ENCODE measurements around the gene TNFAIP2. TPM values are rescaled to one million over a fixed set of nuclear protein-coding genes. Genes with fewer than 3 reads are reported as not detected.
"Not testable (repeated sequence)": the region's sequence is repeated elsewhere in the genome, so short reads cannot be mapped to it uniquely, and the experiment has no call there.

Gene TNFAIP2
- total and polyA plus RNA-seq, 2 of the 4 experiments (the other 2 are of a cell fraction) = 6.3 to 9.6 TPM

GRCh38 chr14:103116636-103117035 lies 6.6 kb upstream of the TNFAIP2 start:
- Histone ChIP-seq H4K8ac (ENCODE audit: low read depth in 2 of 2, low read length in 2 of 2) (no peak overlapping the region), H3K9ac (ENCODE audit: low read depth, low read length) (no peak overlapping the region)
- intact Hi-C loops (cut with micrococcal nuclease) = no loop called here

GRCh38 chr14:103117499-103117898 lies 5.8 kb upstream of the TNFAIP2 start:
- H3K4me3 ChIP-seq (ENCODE audit: insufficient read depth, low read depth, low read length); H3K9me1 ChIP-seq (ENCODE audit: insufficient read depth, low read length); H3K14ac ChIP-seq (replicated peaks; ENCODE audit: low read depth, low read length); H3K18ac ChIP-seq (ENCODE audit: low read depth, low read length); H4K20me1 ChIP-seq (ENCODE audit: insufficient read depth, low read length); H2BK15ac ChIP-seq (ENCODE audit: low read depth, low read length); H4K8ac ChIP-seq (ENCODE audit: low read depth in 2 of 2, low read length in 2 of 2); H2AFZ ChIP-seq (replicated peaks; ENCODE audit: low read length, poor library complexity); H2BK20ac ChIP-seq (ENCODE audit: low read depth, low read length); H3K36me3 ChIP-seq (ENCODE audit: control insufficient read depth, insufficient read depth, low read length); BruUV-seq (replicated peaks); intact Hi-C loops (cut with micrococcal nuclease); POLR2A ChIA-PET (ENCODE audit: unreplicated experiment); in situ Hi-C loops (cut with MboI; ENCODE audit: low sequenced_read_pairs); H2AK9ac ChIP-seq (replicated peaks; ENCODE audit: low read depth, low read length, poor library complexity); H4K91ac ChIP-seq (ENCODE audit: insufficient read depth, low read depth, low read length); H3K9me3 ChIP-seq (ENCODE audit: control insufficient read depth, insufficient read depth, low read length); H3K56ac ChIP-seq (ENCODE audit: extremely low read depth, insufficient read depth, low read length); H3K27ac ChIP-seq (ENCODE audit: insufficient read depth, low read length); CTCF ChIA-PET; H3K27me3 ChIP-seq (ENCODE audit: control insufficient read depth, insufficient read depth, low read length); H3K9ac ChIP-seq (ENCODE audit: low read depth, low read length); H3K23ac ChIP-seq (ENCODE audit: low read depth, low read length); H3K4ac ChIP-seq (ENCODE audit: low read depth, low read length); H4K5ac ChIP-seq (ENCODE audit: low read depth, low read length); H3K79me1 ChIP-seq (ENCODE audit: low read depth in 1 of 2, low read length in 2 of 2); DNase-seq; H3K4me2 ChIP-seq (ENCODE audit: low read depth, low read length); ATAC-seq (ENCODE audit: low read depth); dilution Hi-C loops (cut with HindIII; ENCODE audit: low sequenced_read_pairs, unreplicated experiment); H2BK120ac ChIP-seq (ENCODE audit: low read depth, low read length); H2BK5ac ChIP-seq (ENCODE audit: low read depth, low read length, poor library complexity, severe bottlenecking): not testable (repeated sequence)
- Histone ChIP-seq H2AK5ac (ENCODE audit: low read depth, low read length) (peak overlapping the region; percentile 31; the same call in 1 of the 2 replicates), H3K4me1 (ENCODE audit: control insufficient read depth, insufficient read depth, low read length) (peaks cover 21% of the 10 kb centered on the region)
- no CpG with 5 or more reads among the region's 7 CpGs for WGBS, 2 experiments (ENCODE audit: extremely low coverage in 2 of 2, insufficient read length in 1 of 2)

More at GRCh38 chr14:103116636-103117035, 6.6 kb upstream of the TNFAIP2 start:
- BruUV-seq (replicated peaks) = no TSS peak
- H4K91ac ChIP-seq (ENCODE audit: insufficient read depth, low read depth, low read length) = no peak overlapping the region
- H2AK9ac ChIP-seq (replicated peaks; ENCODE audit: low read depth, low read length, poor library complexity) = no peak overlapping the region
- H3K27me3 ChIP-seq (ENCODE audit: control insufficient read depth, insufficient read depth, low read length) = no peaks in the 10 kb centered on the region
- no peak for DNase-seq
- H2AFZ ChIP-seq (replicated peaks; ENCODE audit: low read length, poor library complexity) = peak overlapping the region; percentile 33
- no peak overlapping the region for H3K56ac ChIP-seq (ENCODE audit: extremely low read depth, insufficient read depth, low read length)
- in situ Hi-C loops (cut with MboI; ENCODE audit: low sequenced_read_pairs) (no loop called here), dilution Hi-C loops (cut with HindIII; ENCODE audit: low sequenced_read_pairs, unreplicated experiment) (no loop called here)
- H3K79me1 ChIP-seq (ENCODE audit: low read depth in 1 of 2, low read length in 2 of 2) = no peaks in the 10 kb centered on the region
- peaks cover 15% of the 10 kb centered on the region for H3K4me1 ChIP-seq (ENCODE audit: control insufficient read depth, insufficient read depth, low read length)
- no peak for ATAC-seq (ENCODE audit: low read depth)
- CTCF ChIA-PET = no interaction called here
- no peaks in the 10 kb centered on the region for H3K9me1 ChIP-seq (ENCODE audit: insufficient read depth, low read length)
- H3K14ac ChIP-seq (replicated peaks; ENCODE audit: low read depth, low read length) = no peak overlapping the region
- H2AK5ac ChIP-seq (ENCODE audit: low read depth, low read length) = no peak overlapping the region
- no peaks in the 10 kb centered on the region for H3K9me3 ChIP-seq (ENCODE audit: control insufficient read depth, insufficient read depth, low read length)
- no peak overlapping the region for H2BK15ac ChIP-seq (ENCODE audit: low read depth, low read length)
- no peak overlapping the region for H3K4ac ChIP-seq (ENCODE audit: low read depth, low read length)
- no peak overlapping the region for H3K27ac ChIP-seq (ENCODE audit: insufficient read depth, low read length)
- 89% methylated on average over 4 of the region's 17 CpGs; no CpG with 5 or more reads in 1 of the 2 experiments for WGBS, 2 experiments (ENCODE audit: extremely low coverage in 2 of 2, insufficient read length in 1 of 2)
- no peak overlapping the region for H4K5ac ChIP-seq (ENCODE audit: low read depth, low read length)
- no peak overlapping the region for H3K4me3 ChIP-seq (ENCODE audit: insufficient read depth, low read depth, low read length)
- POLR2A ChIA-PET (ENCODE audit: unreplicated experiment) = no interaction called here
- no peak overlapping the region for H2BK20ac ChIP-seq (ENCODE audit: low read depth, low read length)
- H3K23ac ChIP-seq (ENCODE audit: low read depth, low read length) = no peak overlapping the region
- no peaks in the 10 kb centered on the region for H4K20me1 ChIP-seq (ENCODE audit: insufficient read depth, low read length)
- H3K4me2 ChIP-seq (ENCODE audit: low read depth, low read length) = no peak overlapping the region
- no peak for TF ChIP-seq RCOR1 (IDR thresholded peaks at IDR 0.05; ENCODE audit: insufficient replicate concordance, low read length)
- no peak for TF ChIP-seq SMC3 (IDR thresholded peaks at IDR 0.05; ENCODE audit: low read depth, low read length)
- H3K18ac ChIP-seq (ENCODE audit: low read depth, low read length) = no peak overlapping the region
- no peak overlapping the region for H2BK5ac ChIP-seq (ENCODE audit: low read depth, low read length, poor library complexity, severe bottlenecking)
- H3K36me3 ChIP-seq (ENCODE audit: control insufficient read depth, insufficient read depth, low read length) = no peaks in the 10 kb centered on the region
- no peak overlapping the region for H2BK120ac ChIP-seq (ENCODE audit: low read depth, low read length)

Measured in IMR-90 (cell line).